ENCODE data around the gene EPHA2.

Gene EPHA2

DNA sequence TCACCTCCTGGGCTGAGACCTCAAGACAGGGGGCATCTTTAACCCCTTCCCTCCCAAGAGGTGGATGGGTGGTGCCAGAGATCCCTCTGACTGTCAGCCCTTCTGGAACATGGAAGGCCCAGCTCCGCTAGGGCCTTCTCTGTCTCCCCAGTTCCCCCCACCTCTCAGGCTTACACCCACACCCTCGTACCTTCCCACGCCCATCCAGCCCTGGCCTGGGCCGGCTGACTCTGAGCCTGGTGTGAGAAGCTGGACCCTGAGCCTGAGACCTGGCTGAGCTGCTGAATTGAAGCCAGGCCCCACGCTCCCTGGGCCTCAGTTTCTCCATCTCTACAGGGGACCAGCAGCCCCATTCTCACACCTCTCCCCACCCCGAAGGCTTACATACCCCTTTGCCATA is 5.4 kb downstream of the EPHA2 start:
- Mint-ChIP-seq H3K4me1 (peaks cover 51% of the 10 kb centered on the region), H3K27ac (no peak overlapping the region), H3K9me3 (no peaks in the 10 kb centered on the region), H3K27me3 (peaks cover 64% of the 10 kb centered on the region), H3K4me3 (no peak overlapping the region)
- DNase-seq (no peak), ATAC-seq (no peak)

DNA sequence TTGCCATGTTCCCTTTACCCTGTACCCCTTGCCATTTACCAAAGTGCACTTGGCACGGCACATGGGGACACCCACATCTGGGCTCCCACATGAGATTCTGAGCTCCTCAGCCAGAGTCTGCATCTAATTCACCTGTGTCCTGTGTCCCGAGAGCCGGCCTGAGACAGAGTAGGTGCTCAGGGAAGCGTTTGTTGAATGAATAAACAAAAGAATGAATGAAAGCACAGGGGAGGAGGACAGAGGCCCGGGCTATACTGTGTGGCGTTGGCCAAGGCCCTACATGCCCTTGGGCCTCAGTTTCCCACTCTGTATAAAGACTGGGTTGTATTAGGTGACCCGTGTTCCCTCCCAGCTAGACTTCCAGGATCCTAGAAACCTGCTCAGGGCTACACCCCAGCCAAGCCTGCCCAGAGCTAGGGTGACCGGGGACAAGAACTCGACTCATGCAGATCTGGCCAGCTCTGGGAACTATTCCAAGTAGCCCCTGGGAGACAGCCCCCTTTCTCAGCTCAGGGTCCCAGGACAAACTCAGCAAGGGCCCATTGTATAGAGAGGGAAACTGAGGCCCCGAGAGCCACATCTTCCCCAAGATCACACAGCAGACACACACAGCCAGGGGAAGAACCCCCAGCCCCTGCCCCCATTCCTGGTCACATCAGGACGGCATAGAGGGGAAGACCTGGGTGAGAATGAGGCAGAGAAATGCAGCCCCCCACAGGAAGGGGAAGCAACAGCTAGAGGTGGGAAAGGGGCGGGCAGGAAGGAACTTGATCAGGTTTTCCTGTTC is 6.0 kb downstream of the EPHA2 start:
- ATAC-seq (no peak), DNase-seq (no peak)
- no peak overlapping the region for H3K27ac Mint-ChIP-seq
- peaks cover 58% of the 10 kb centered on the region for H3K27me3 Mint-ChIP-seq
- no peak overlapping the region for H3K4me3 Mint-ChIP-seq
- H3K9me3 Mint-ChIP-seq = no peaks in the 10 kb centered on the region
- peaks cover 46% of the 10 kb centered on the region for H3K4me1 Mint-ChIP-seq

DNA sequence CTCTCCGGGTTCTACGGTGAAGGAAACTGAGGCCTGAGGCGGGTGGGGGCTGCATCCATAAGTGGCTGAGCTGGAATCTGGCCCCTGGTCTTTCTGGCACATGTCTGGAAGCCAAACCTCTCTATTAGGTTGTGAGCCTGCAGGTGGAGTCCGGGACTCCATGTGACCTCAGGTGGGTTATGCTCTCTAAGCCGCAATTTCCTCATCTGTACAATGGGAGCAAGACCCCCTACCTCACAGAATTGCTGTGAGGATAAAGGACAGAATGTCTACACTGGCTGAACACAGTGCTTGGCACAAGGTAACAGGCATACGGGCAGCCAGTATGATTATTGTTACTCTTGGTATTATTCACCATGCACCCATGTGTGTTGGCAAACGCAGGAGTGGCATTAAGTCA is 6.7 kb downstream of the EPHA2 start:
- no peak for ATAC-seq
- peak overlapping the region in 1 of 2 donors; percentile 21 for H3K27ac Mint-ChIP-seq

DNA sequence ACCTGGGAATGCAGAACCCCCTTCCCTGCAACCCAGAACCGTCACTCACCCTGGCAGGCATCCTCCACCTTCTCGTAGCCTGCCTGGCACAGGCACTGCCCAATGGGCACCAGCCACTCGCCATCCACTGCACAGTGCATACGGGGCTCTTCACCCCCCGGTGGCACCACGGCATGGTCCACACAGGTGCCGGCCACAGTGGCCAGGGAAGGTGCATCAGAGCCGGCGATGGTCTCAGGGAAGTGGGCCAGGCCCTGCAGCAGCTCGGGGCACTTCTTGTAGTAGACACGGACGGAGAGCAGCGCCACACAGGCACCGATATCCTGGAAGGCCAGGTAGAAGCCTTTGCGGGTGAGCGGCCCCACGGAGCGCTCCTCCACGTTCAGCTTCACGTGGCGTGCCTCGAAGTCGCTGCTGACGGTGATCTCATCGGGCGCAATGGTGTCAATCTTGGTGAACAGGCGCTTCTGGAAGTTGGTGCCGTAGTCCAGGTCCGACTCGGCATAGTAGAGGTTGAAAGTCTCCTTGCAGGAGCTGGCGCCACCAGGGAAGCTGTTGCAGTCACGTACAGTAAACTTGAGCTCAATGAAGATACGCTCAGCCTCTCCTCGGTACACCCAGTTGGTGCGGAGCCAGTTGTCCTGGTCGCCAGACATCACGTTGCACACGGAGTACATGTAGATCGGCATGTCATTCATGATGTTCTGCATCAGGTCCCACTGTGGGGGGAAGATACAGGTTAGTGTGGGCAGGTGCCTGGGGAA is 7.4 kb downstream of the EPHA2 start:
- peaks cover 37% of the 10 kb centered on the region for H3K4me1 Mint-ChIP-seq
- no peaks in the 10 kb centered on the region for H3K9me3 Mint-ChIP-seq
- no peak overlapping the region for H3K4me3 Mint-ChIP-seq
- no peak for DNase-seq
- H3K27ac Mint-ChIP-seq = peak overlapping the region in 1 of 2 donors; percentile 21
- ATAC-seq = no peak
- H3K27me3 Mint-ChIP-seq = peaks cover 44% of the 10 kb centered on the region

More for the DNA sequence above, 6.7 kb downstream of the EPHA2 start:
- Mint-ChIP-seq H3K4me1 (peaks cover 43% of the 10 kb centered on the region), H3K4me3 (no peak overlapping the region), H3K27me3 (peaks cover 50% of the 10 kb centered on the region), H3K9me3 (no peaks in the 10 kb centered on the region)
- no peak for DNase-seq

DNA sequence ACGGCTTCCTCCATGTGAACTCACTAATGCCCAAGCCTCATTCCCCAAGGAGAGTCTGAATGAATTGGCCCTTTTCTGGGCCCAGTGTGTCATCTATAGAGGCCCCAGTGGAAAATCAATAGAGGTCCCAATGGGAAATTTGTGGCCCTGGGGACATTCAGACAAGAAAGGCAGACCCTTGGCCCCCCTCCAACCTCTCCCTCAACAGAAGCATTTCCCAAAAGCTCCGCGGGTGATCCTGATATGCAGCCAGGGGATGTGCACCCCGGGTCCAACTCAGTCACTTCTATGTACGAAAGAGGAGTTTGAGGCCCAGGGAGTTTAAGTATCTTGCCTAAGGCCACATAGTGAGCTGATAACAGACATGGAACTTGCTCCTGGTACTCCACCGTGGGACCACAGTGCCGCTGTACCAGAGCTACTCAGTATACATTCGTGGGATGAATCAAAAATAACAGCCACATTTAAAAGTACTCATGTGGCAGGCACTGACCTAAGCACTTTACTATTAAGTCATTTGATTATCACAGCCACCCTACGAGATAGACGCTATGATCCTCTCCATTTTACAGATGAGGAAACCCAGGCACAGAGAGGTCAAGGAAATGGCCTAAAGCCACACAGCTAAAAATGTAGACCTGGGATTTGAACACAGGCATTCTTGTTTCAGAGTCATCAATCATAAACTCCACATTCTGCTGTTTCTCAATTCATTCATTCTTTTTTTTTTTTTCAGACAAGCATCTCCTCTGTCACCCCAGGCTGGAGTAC is 8.5 kb downstream of the EPHA2 start:
- ATAC-seq (no peak), DNase-seq (no peak)
- Mint-ChIP-seq H3K4me1 (peaks cover 31% of the 10 kb centered on the region), H3K27ac (no peak overlapping the region), H3K9me3 (no peaks in the 10 kb centered on the region), H3K27me3 (peaks cover 37% of the 10 kb centered on the region), H3K4me3 (no peak overlapping the region)

DNA sequence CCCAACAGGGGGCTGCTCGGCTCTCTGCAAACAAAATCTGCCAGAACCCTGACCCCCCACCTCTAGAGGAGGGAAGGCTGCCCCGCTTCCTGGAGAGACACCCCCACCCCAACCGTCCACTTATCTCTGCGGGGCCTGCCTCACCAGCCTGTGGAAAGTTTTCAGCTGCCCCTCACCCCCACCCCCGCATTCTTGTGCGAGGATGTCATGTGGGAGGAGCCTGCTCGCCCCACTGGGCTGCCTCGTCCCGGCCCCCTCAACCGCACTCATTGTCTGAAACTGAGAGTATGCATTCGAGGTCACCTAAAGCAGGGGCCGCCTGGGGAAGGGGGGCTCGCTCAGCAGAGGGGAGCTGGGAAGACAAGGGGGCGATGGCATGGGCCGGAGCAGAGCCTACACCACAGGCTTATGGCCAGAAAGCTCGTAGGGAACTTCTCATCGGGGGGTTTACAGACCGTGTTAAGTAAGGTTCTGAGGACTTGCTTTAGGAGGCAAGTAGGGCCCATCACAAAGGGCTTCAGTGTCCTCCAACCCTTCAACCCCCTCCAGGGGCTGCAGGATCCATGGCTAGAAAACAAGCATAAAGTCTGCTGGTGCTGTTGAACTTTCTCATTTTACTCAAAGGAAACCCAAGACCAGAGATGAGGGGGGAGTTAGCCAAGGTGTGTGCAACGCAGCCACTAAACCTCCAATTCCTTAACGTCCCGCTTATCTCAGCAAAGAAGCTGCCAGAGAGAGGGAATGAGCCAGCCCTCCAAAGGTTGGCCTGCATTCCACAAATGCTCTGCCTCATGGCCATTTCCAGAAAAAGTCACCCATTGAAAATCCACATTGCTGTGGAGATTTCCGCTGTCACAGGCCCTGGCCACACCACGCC is 9.4 kb downstream of the EPHA2 start:
- H3K4me1 Mint-ChIP-seq = peaks cover 31% of the 10 kb centered on the region
- no peak overlapping the region for H3K27ac Mint-ChIP-seq
- no peak overlapping the region for H3K4me3 Mint-ChIP-seq
- DNase-seq = no peak
- no peaks in the 10 kb centered on the region for H3K9me3 Mint-ChIP-seq
- peaks cover 37% of the 10 kb centered on the region for H3K27me3 Mint-ChIP-seq
- ATAC-seq = no peak

DNA sequence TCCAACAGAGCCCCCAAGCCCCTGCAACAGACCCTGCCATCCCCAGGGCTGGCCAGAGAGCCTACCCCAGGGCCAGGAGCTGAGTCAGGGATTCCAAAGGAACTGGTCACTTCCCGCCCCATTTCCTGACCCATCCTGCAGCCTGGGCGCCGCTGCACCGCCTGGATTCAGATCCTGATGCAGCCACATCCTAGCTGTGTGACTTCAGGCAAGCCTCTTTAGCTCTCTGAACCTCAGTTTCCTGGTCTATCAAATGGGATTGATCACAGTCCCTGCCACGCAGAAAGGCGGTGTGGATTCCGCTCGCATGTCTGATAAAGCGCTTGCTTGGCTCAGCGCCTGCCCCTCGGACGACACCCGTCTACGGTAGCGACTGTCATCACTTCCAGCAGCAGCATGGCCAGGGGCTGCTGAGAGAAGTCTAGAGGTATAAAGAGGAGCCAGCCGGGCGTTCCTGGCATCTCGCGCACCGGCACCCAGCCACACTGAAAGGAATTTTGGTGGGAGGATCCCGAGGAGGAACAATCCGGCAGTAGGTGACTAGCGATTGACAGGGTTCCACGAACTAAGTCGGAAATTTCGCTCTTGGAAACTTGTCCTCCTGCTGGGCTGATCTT is 10.1 kb downstream of the EPHA2 start:
- DNase-seq = no peak

DNA sequence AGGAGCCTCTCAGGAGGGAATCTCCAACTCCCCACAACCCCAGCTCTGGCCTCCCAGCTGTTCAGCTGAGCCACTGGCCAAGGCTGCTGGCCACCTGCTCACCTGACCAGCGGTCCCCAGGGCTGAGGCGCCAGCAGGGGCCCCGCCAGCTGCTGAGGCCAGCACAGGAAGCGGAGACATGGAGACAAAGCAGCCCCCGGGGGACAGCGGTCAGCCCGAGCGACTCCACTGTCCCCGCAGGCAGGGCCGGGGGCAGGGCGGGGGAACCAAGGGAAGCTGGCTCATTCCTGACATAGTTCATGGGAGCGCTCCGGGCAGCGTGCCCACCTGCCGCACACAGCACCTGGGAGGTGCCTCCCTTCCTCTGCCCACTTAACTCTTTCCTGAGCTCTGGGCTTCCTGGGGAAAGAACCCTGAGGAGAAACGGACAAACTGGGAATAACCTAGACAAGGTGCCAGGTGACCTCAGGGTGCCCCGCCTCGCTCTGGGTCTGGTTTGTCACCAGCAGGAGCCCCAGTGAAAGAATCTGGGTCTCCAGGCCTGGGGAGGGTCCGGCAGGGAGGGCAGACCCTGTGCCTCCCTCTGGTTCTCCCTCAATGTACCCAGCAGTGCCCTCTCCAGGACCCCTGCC is 10.7 kb downstream of the EPHA2 start:
- Mint-ChIP-seq H3K27me3 (peaks cover 25% of the 10 kb centered on the region), H3K4me3 (no peak overlapping the region), H3K9me3 (no peaks in the 10 kb centered on the region), H3K27ac (peak overlapping the region in 1 of 2 donors; percentile 63), H3K4me1 (peaks cover 37% of the 10 kb centered on the region)
- no peak for DNase-seq
- ATAC-seq = no peak

More for the DNA sequence above, 10.1 kb downstream of the EPHA2 start:
- Mint-ChIP-seq H3K4me1 (peaks cover 35% of the 10 kb centered on the region), H3K4me3 (no peak overlapping the region), H3K27ac (peak overlapping the region; percentile 30 to 63), H3K27me3 (peaks cover 30% of the 10 kb centered on the region), H3K9me3 (no peaks in the 10 kb centered on the region)
- no peak for ATAC-seq

DNA sequence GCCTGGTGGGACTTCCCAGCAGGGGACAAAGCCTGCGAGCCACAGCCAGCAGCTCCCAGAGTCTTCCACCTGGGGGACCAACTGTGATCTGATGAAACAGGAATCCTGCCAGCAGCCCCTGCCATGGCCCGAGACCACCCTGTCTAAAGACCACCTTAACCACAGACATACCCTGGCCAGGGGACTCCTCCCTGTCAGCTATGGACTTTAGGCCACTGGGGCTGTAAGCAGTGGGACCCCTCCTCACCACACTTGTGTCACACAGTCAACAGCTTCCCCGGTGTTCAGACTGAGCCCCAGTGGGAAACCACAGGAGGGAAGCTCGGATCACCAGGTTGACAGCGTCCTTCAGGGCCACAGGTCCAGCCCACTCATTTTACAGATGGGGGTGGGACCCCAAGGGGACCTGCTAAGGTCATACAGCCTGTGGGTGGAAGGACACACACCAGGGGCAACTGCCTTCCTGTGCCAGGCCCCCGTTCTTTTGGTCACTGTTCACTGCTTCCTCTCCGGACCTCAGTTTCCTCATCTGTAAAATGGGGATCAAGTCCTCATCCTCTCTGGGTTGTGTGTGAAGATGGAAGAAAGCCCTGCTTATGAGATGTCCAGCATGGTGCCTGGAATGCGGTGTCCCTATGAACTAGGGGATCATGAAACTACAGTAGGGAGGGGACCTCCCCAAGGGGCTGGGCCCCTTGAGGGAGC is 11.4 kb downstream of the EPHA2 start:
- ATAC-seq (no peak), DNase-seq (no peak)
- Mint-ChIP-seq H3K27ac (no peak overlapping the region), H3K9me3 (no peaks in the 10 kb centered on the region), H3K27me3 (peaks cover 25% of the 10 kb centered on the region), H3K4me3 (no peak overlapping the region), H3K4me1 (peaks cover 43% of the 10 kb centered on the region)

DNA sequence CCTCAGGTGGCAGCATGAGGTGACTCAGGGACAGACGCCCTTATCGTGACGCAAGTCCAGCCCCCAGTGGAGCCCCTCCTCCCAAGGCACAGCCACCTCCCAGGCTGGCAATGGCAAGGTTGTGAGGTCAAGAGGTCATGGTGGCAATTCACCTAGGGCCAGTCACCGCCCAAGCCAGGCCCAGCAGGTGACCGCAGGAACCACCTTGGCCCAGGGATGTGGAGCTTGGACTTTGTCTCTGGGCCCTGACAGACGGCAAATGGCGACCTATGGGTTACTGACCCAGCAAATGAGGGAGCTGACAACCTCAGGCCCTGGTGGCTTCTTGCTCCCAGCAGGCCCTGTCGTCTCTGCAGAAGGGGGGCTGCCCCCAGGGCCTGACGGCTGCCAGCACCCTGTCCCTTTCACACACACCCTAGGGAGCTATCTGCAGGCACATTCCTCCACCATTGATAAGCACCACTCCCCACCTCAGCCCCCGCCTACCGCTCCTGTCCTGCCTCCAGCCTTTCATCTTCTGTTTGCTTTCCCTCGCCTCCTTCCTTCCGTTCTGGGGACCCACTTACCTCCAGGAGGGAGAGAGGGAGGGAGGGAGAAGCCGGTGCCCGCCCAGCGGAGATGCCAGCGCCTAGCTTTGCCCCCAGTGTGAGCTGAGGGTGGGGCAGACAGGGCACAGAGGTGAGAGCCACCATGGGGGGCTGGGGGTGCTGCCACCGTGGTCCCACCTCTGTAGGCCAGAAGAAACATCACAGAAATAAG is 12.1 kb downstream of the EPHA2 start:
- Mint-ChIP-seq H3K27ac (no peak overlapping the region), H3K4me1 (peaks cover 49% of the 10 kb centered on the region), H3K4me3 (no peak overlapping the region), H3K9me3 (no peaks in the 10 kb centered on the region), H3K27me3 (peaks cover 23% of the 10 kb centered on the region)
- ATAC-seq (no peak), DNase-seq (no peak)

DNA sequence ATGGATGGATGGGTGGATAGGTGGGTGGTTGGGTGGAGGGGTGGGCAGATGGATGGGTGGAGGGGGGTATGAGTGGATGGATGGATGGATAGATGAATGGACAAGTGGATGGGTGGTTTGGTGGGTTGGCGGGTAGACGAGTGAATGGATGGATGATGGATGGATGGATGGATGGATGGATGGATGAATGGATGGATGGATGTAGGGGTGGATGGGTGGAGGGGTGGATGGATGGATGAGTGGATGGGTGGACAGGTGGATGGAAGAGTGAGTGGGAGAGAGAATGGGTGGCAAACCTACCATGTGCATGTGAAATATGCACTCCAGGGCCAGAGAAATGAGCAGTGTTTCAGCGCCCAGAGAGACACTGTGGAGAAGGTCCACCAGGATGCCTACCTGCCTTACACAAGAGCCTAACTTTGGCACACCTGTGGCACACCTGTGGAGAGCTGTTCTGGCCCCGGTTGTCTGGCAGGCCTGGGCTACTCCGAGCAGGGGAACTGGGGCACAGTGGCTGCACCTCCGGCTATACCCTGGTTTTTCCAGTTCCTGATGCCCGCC is 12.8 kb downstream of the EPHA2 start:
- H3K4me3 Mint-ChIP-seq = no peak overlapping the region
- no peak for ATAC-seq
- peaks cover 49% of the 10 kb centered on the region for H3K4me1 Mint-ChIP-seq
- no peak overlapping the region for H3K27ac Mint-ChIP-seq
- H3K9me3 Mint-ChIP-seq = no peaks in the 10 kb centered on the region
- peaks cover 16% of the 10 kb centered on the region for H3K27me3 Mint-ChIP-seq
- DNase-seq = no peak

DNA sequence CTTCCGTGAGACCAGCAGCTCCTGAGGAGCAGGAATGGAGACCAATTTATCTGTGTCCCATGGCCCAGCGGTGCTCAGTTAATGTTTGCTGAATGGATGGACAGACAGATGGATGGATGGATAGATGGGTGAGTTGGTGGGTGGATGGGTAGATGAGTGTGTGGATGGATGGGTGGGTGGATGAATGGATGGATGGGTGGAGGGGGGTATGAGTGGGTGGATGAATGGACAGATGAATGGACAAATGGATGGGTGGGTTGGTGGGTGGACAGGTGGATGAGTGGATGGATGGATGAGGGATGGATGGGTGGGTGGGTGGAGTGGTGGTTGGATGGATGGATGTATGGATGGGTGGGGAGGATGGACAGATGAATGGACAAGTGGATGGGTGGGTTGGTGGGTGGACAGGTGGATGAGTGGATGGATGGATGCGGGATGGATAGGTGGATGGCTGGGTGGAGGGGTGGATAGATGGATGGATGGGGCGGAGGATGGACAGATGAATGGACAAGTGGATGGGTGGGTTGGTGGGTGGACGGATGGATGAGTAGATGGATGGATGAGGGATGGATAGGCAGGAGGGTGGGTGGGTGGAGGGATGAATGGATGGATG is 13.4 kb downstream of the EPHA2 start:
- DNase-seq (no peak), ATAC-seq (no peak)
- no peak overlapping the region for H3K27ac Mint-ChIP-seq
- peaks cover 13% of the 10 kb centered on the region for H3K27me3 Mint-ChIP-seq
- H3K9me3 Mint-ChIP-seq = no peaks in the 10 kb centered on the region
- peaks cover 49% of the 10 kb centered on the region for H3K4me1 Mint-ChIP-seq
- no peak overlapping the region for H3K4me3 Mint-ChIP-seq

Data from stimulated activated naive CD8-positive, alpha-beta T cell treated with anti-CD3 and anti-CD28 coated beads, Interleukin-15, amount 100 ng/mL, for 72 hours (primary cell).